IMR-90 (cell line): ENCODE results near the gene PC. TPM values are rescaled to one million over a fixed set of nuclear protein-coding genes. Genes with fewer than 3 reads are reported as not detected.

ENCODE experiments used
- ATAC-seq: fragments of 200-7000 bp; cut with Tn5 transposase; 2 replicates; pipeline ENCODE4 v1.9.1; 2020; ENCODE audit warnings: low read depth, mild to moderate bottlenecking, moderate library complexity
- BruUV-seq: library from RNA; stranded (reverse); fragments of 400-500 nt; replicated peaks from 2 replicates; lab custom pipeline; 2021; lab: Mats Ljungman, UMichigan
- CTCF ChIA-PET: fragments of 300-600 bp; formaldehyde crosslinking; extraction: SDS; loops from one replicate; lab custom pipeline; 2021; ENCODE audit warnings: antibody characterized with exemption; lab: Yijun Ruan, JAX
- POLR2A ChIA-PET: fragments of 300-600 bp; sonication (Branson Sonifier 250); formaldehyde crosslinking; loops from one replicate; lab custom pipeline; 2022; ENCODE audit warnings: antibody characterized with exemption; ENCODE audit not compliant: unreplicated experiment; lab: Charles Lee
- DNase-seq: peaks from one replicate; pipeline ENCODE4 v3.0.0; 2013
- H2AFZ ChIP-seq: replicated peaks from 2 replicates; pipeline ENCODE3; 2013; ENCODE audit warnings: low read length, mild to moderate bottlenecking; ENCODE audit not compliant: poor library complexity
- H2AK5ac ChIP-seq: 2 replicates; pipeline ENCODE4 v1.6.1; 2013; ENCODE audit warnings: low read depth, low read length, inconsistent platforms
- H2AK9ac ChIP-seq: replicated peaks from 2 replicates; pipeline ENCODE3; 2013; ENCODE audit warnings: mild to moderate bottlenecking, low read depth, low read length, moderate library complexity; ENCODE audit not compliant: poor library complexity
- H2BK120ac ChIP-seq: 2 replicates; pipeline ENCODE4 v1.6.1; 2013; ENCODE audit warnings: low read depth, low read length, inconsistent platforms
- H2BK15ac ChIP-seq: 3 replicates; pipeline ENCODE4 v1.6.1; 2013; ENCODE audit warnings: low read depth, low read length, inconsistent platforms
- H2BK20ac ChIP-seq: 2 replicates; pipeline ENCODE4 v1.6.1; 2013; ENCODE audit warnings: low read depth, mild to moderate bottlenecking, inconsistent platforms, low read length, moderate library complexity
- H2BK5ac ChIP-seq: 2 replicates; pipeline ENCODE4 v1.6.1; 2013; ENCODE audit warnings: mild to moderate bottlenecking, low read depth, low read length, inconsistent platforms; ENCODE audit not compliant: poor library complexity, severe bottlenecking
- H3K14ac ChIP-seq: replicated peaks from 2 replicates; pipeline ENCODE4 v1.6.1; 2013; ENCODE audit warnings: low read depth, low read length, inconsistent platforms
- H3K18ac ChIP-seq: 2 replicates; pipeline ENCODE4 v1.6.1; 2013; ENCODE audit warnings: low read depth, low read length, control low read depth
- H3K23ac ChIP-seq: 2 replicates; pipeline ENCODE4 v1.6.1; 2013; ENCODE audit warnings: low read depth, low read length, inconsistent platforms
- H3K27ac ChIP-seq: 2 replicates; pipeline ENCODE4 v1.5.1; 2013; ENCODE audit warnings: mild to moderate bottlenecking, control low read depth, low read length; ENCODE audit not compliant: insufficient read depth
- H3K27me3 ChIP-seq: 2 replicates; pipeline ENCODE4 v1.6.1; 2013; ENCODE audit warnings: low read length; ENCODE audit not compliant: control insufficient read depth, insufficient read depth
- H3K36me3 ChIP-seq: 2 replicates; pipeline ENCODE4 v1.6.1; 2013; ENCODE audit warnings: low read length, mixed read lengths; ENCODE audit not compliant: control insufficient read depth, insufficient read depth
- H3K4ac ChIP-seq: 2 replicates; pipeline ENCODE4 v1.6.1; 2013; ENCODE audit warnings: low read depth, low read length, inconsistent platforms
- H3K4me1 ChIP-seq: 2 replicates; pipeline ENCODE4 v1.6.1; 2013; ENCODE audit warnings: low read length, mixed read lengths; ENCODE audit not compliant: control insufficient read depth, insufficient read depth
- H3K4me2 ChIP-seq: 2 replicates; pipeline ENCODE4 v1.6.1; 2013; ENCODE audit warnings: low read depth, mild to moderate bottlenecking, control low read depth, low read length, moderate library complexity
- H3K4me3 ChIP-seq: 2 replicates; pipeline ENCODE4 v1.5.1; 2013; ENCODE audit warnings: low read depth, mild to moderate bottlenecking, control low read depth, low read length, moderate library complexity; ENCODE audit not compliant: insufficient read depth
- H3K56ac ChIP-seq: 2 replicates; pipeline ENCODE4 v1.6.1; 2013; ENCODE audit warnings: low read length, inconsistent platforms; ENCODE audit not compliant: insufficient read depth; ENCODE audit errors: extremely low read depth
- H3K79me1 ChIP-seq, 2 experiments: 2 replicates each; pipeline ENCODE4 v1.6.1; 2013; ENCODE audit warnings: low read length in 2 of 2, inconsistent platforms in 1 of 2, low read depth in 1 of 2
- H3K9ac ChIP-seq: 2 replicates; pipeline ENCODE4 v1.6.1; 2013; ENCODE audit warnings: low read depth, low read length, control low read depth
- H3K9me1 ChIP-seq: 2 replicates; pipeline ENCODE4 v1.6.1; 2013; ENCODE audit warnings: low read length, inconsistent platforms; ENCODE audit not compliant: insufficient read depth
- H3K9me3 ChIP-seq: 2 replicates; pipeline ENCODE4 v1.6.1; 2013; ENCODE audit warnings: low read length; ENCODE audit not compliant: control insufficient read depth, insufficient read depth
- H4K20me1 ChIP-seq: 2 replicates; pipeline ENCODE4 v1.6.1; 2013; ENCODE audit warnings: low read length, inconsistent platforms; ENCODE audit not compliant: insufficient read depth
- H4K5ac ChIP-seq: 2 replicates; pipeline ENCODE4 v1.6.1; 2013; ENCODE audit warnings: mild to moderate bottlenecking, low read depth, low read length, control low read depth
- H4K8ac ChIP-seq, 2 experiments: 2 replicates each; pipeline ENCODE4 v1.6.1; 2013; ENCODE audit warnings: low read depth in 2 of 2, low read length in 2 of 2, control low read depth in 1 of 2, inconsistent platforms in 1 of 2
- H4K91ac ChIP-seq: 2 replicates; pipeline ENCODE4 v1.6.1; 2013; ENCODE audit warnings: low read depth, low read length, inconsistent platforms; ENCODE audit not compliant: insufficient read depth
- BHLHE40 ChIP-seq: fragments of 150-350 bp; IDR thresholded peaks from 2 replicates; pipeline ENCODE4 v1.6.1; 2016; ENCODE audit warnings: mild to moderate bottlenecking, low read depth, low read length
- CEBPB ChIP-seq: IDR thresholded peaks from 2 replicates; pipeline ENCODE4 v1.6.1; 2012; ENCODE audit warnings: low read depth, low read length, improper control_type of control experiment
- CHD1 ChIP-seq: IDR thresholded peaks from 2 replicates; pipeline ENCODE4 v1.6.1; 2012; ENCODE audit warnings: low read depth, low read length, improper control_type of control experiment
- FOS ChIP-seq: fragments of 150-350 bp; IDR thresholded peaks from 2 replicates; pipeline ENCODE4 v1.6.1; 2016; ENCODE audit warnings: low read depth, low read length
- MAFK ChIP-seq: IDR thresholded peaks from 2 replicates; pipeline ENCODE4 v1.6.1; 2012; ENCODE audit warnings: low read depth, low read length, improper control_type of control experiment
- MAZ ChIP-seq: IDR thresholded peaks from 2 replicates; pipeline ENCODE4 v1.6.1; 2012; ENCODE audit warnings: low read depth, mild to moderate bottlenecking, low read length, improper control_type of control experiment, moderate library complexity, borderline replicate concordance
- MXI1 ChIP-seq: IDR thresholded peaks from 2 replicates; pipeline ENCODE4 v1.6.1; 2012; ENCODE audit warnings: low read depth, mild to moderate bottlenecking, low read length, moderate library complexity, borderline replicate concordance
- NFE2L2 ChIP-seq: fragments of 150-350 bp; IDR thresholded peaks from 2 replicates; pipeline ENCODE4 v1.6.1; 2016; ENCODE audit warnings: low read depth, mild to moderate bottlenecking, low read length
- POLR2A ChIP-seq: IDR thresholded peaks from 2 replicates; pipeline ENCODE4 v1.6.1; 2012; ENCODE audit warnings: mild to moderate bottlenecking, low read depth, low read length
- RAD21 ChIP-seq: IDR thresholded peaks from 2 replicates; pipeline ENCODE4 v1.6.1; 2012; ENCODE audit warnings: low read length, improper control_type of control experiment
- RCOR1 ChIP-seq: IDR thresholded peaks from 2 replicates; pipeline ENCODE4 v1.6.1; 2012; ENCODE audit warnings: mild to moderate bottlenecking, low read length, improper control_type of control experiment; ENCODE audit not compliant: insufficient replicate concordance
- RFX5 ChIP-seq: IDR thresholded peaks from 2 replicates; pipeline ENCODE4 v1.8.0; 2012; ENCODE audit warnings: low read depth, mild to moderate bottlenecking, low read length, moderate library complexity
- SMC3 ChIP-seq: fragments of 150-350 bp; IDR thresholded peaks from 2 replicates; pipeline ENCODE4 v1.6.1; 2016; ENCODE audit warnings: low read depth, mild to moderate bottlenecking, antibody characterized with exemption, low read length, moderate library complexity
- WGBS, 2 experiments: methylation state at CpG; one replicate each; pipeline versions ENCODE4 v1.1.5 to v1.1.7; 2013; ENCODE audit warnings: missing lambda C conversion rate in 2 of 2; ENCODE audit not compliant: insufficient read length in 1 of 2; ENCODE audit errors: extremely low coverage in 2 of 2; 5-methylcytosine and 5-hydroxymethylcytosine counted together
- dilution Hi-C: fragments of 300-500 bp; cut with HindIII; formaldehyde crosslinking; loops from one replicate; pipeline ENCODE4 v1.14.3; 2018; ENCODE audit warnings: low sequenced_read_pairs; ENCODE audit not compliant: unreplicated experiment
- in situ Hi-C: fragments of 300-500 bp; cut with MboI; formaldehyde crosslinking; loops from 3 replicates; pipeline ENCODE4 v1.14.3; 2019; ENCODE audit warnings: low sequenced_read_pairs, inconsistent platforms, mixed read lengths
- intact Hi-C: fragments of 100-400 bp; cut with micrococcal nuclease; formaldehyde crosslinking; loops from 2 replicates; pipeline ENCODE4 v1.10.0; 2022
- polyA plus RNA-seq, 3 experiments: library from polyadenylated mRNA; depleted of rRNA; stranded (reverse); fragments of >200 nt; gene quantifications; 2 replicates each; pipeline ENCODE4 v1.2.3, GENCODE V29; 2012; ENCODE audit warnings: low replicate concordance in 1 of 3
- total RNA-seq: library from RNA; depleted of rRNA; stranded (reverse); fragments of >200 nt; gene quantifications from 2 replicates; pipeline ENCODE4 v1.2.3, GENCODE V29; 2012
- TF ChIP-seq, protein P1 (sequence below): conservative IDR thresholded peaks from 2 replicates; pipeline ENCODE4 v1.5.1; 2012; ENCODE audit warnings: mild to moderate bottlenecking, low read depth, low read length, improper control_type of control experiment
- TF ChIP-seq, protein P2 (sequence below): fragments of 150-350 bp; IDR thresholded peaks from 2 replicates; pipeline ENCODE4 v1.6.1; 2017; ENCODE audit warnings: mild to moderate bottlenecking, antibody characterized with exemption, low read length, low read depth
- TF ChIP-seq, protein P3 (sequence below): fragments of 150-350 bp; IDR thresholded peaks from 2 replicates; pipeline ENCODE4 v1.6.1; 2016; ENCODE audit warnings: low read depth, mild to moderate bottlenecking, low read length, moderate library complexity, borderline replicate concordance

PC gene
- total and polyA plus RNA-seq, 2 of the 4 experiments (the other 2 are of a cell fraction): 13.6 to 15.7 TPM

DNA sequence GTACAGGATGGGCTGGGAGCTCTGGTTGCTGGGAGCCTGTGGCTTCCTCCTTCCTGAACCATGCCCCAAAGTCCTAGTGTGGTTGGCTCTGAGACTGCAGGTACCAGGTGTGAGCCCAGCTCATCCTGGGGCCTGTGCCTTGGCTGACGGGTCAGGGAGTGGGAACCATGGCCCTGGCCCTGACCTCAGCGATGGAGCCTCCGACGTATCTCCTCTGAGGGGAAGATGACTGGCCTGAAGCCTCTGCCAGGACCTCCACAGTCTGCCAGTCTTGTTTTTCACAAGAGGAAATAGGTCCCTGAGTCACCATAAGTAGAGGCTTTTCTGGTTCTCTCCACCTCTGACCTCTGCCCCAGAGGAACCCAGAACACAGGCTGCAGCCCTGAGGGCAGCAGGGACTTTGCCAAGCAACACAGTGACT lies 111.5 kb downstream of the PC start:
- Histone ChIP-seq H3K4ac (no peak overlapping the region), H3K14ac (no peak overlapping the region), H4K5ac (no peak overlapping the region), H3K9me1 (no peaks in the 10 kb centered on the region; the same call in 1 of the 2 replicates), H3K56ac (no peak overlapping the region), H4K91ac (no peak overlapping the region), H3K79me1 (peaks cover 14 to 41% of the 10 kb centered on the region in 2 experiments), H2BK5ac (no peak overlapping the region), H3K27me3 (no peaks in the 10 kb centered on the region), H3K27ac (no peak overlapping the region), H3K4me2 (no peak overlapping the region), H2AK5ac (no peak overlapping the region), H3K36me3 (peaks cover 49% of the 10 kb centered on the region), H3K9me3 (no peaks in the 10 kb centered on the region), H3K4me1 (peaks cover 4% of the 10 kb centered on the region), H2AK9ac (peak overlapping the region; percentile 25), H2BK15ac (no peak overlapping the region), H3K23ac (no peak overlapping the region), H2AFZ (no peak overlapping the region), H4K20me1 (peaks cover 16% of the 10 kb centered on the region; the same call in 1 of the 2 replicates), H3K18ac (no peak overlapping the region), H3K9ac (no peak overlapping the region), H3K4me3 (no peak overlapping the region), H2BK120ac (no peak overlapping the region), H2BK20ac (no peak overlapping the region), H4K8ac (no peak overlapping the region)
- ATAC-seq: no peak
- dilution Hi-C loops: no loop called here
- DNase-seq: no peak
- intact Hi-C loops: no loop called here
- CTCF ChIA-PET: no interaction called here
- WGBS, 2 experiments: no CpG with 5 or more reads among the region's 4 CpGs
- POLR2A ChIA-PET: no interaction called here
- no TSS peak for BruUV-seq
- in situ Hi-C loops: no loop called here
- TF ChIP-seq NFE2L2: no peak
- TF ChIP-seq, protein P1, sequence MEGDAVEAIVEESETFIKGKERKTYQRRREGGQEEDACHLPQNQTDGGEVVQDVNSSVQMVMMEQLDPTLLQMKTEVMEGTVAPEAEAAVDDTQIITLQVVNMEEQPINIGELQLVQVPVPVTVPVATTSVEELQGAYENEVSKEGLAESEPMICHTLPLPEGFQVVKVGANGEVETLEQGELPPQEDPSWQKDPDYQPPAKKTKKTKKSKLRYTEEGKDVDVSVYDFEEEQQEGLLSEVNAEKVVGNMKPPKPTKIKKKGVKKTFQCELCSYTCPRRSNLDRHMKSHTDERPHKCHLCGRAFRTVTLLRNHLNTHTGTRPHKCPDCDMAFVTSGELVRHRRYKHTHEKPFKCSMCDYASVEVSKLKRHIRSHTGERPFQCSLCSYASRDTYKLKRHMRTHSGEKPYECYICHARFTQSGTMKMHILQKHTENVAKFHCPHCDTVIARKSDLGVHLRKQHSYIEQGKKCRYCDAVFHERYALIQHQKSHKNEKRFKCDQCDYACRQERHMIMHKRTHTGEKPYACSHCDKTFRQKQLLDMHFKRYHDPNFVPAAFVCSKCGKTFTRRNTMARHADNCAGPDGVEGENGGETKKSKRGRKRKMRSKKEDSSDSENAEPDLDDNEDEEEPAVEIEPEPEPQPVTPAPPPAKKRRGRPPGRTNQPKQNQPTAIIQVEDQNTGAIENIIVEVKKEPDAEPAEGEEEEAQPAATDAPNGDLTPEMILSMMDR: no peak
- TF ChIP-seq, protein P2, sequence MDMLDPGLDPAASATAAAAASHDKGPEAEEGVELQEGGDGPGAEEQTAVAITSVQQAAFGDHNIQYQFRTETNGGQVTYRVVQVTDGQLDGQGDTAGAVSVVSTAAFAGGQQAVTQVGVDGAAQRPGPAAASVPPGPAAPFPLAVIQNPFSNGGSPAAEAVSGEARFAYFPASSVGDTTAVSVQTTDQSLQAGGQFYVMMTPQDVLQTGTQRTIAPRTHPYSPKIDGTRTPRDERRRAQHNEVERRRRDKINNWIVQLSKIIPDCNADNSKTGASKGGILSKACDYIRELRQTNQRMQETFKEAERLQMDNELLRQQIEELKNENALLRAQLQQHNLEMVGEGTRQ: no peak
- no peak for TF ChIP-seq RFX5
- no peak for TF ChIP-seq RCOR1
- TF ChIP-seq FOS: no peak
- TF ChIP-seq CHD1: no peak
- no peak for TF ChIP-seq SMC3
- TF ChIP-seq MAZ: no peak
- TF ChIP-seq POLR2A: no peak
- no peak for TF ChIP-seq MAFK
- TF ChIP-seq CEBPB: no peak
- TF ChIP-seq BHLHE40: no peak
- no peak for TF ChIP-seq MXI1
- TF ChIP-seq, protein P3, sequence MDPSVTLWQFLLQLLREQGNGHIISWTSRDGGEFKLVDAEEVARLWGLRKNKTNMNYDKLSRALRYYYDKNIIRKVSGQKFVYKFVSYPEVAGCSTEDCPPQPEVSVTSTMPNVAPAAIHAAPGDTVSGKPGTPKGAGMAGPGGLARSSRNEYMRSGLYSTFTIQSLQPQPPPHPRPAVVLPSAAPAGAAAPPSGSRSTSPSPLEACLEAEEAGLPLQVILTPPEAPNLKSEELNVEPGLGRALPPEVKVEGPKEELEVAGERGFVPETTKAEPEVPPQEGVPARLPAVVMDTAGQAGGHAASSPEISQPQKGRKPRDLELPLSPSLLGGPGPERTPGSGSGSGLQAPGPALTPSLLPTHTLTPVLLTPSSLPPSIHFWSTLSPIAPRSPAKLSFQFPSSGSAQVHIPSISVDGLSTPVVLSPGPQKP: no peak
- no peak for TF ChIP-seq RAD21
